HG03045 (cell line): ENCODE measurements around the gene MS4A4E.
"Not testable (repeated sequence)": the region's sequence is repeated elsewhere in the genome, so short reads cannot be mapped to it uniquely, and the experiment has no call there.

Experiments used
- ATAC-seq: cut with Tn5 transposase; IDR thresholded peaks from one replicate; pipeline ENCODE4 v1.9.1; 2021; ENCODE audit warnings: mild to moderate bottlenecking, moderate library complexity; ENCODE audit not compliant: unreplicated experiment

MS4A4E gene

DNA sequence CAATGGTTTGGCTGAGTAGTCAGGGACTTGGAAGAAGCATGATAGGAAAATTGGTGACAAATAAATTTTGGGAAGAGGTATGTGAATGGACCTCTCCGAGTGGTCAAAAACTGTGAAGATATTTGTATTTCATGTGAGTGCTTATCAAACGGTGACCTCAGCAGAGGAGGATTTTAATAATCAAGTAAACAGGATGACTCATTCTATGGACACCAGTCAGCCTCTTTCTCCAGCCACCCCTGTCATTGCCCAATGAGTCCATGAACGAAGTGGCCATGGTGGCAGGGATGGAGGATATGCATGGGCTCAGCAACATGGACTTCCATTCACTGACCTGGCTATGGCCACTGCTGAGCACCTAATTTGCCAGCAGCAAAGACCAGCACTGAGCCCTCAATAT is 21.2 kb downstream of the MS4A4E start:
- ATAC-seq: no peak

GRCh38 chr11:60221181-60221580 is 21.8 kb downstream of the MS4A4E start:
- ATAC-seq: no peak

DNA sequence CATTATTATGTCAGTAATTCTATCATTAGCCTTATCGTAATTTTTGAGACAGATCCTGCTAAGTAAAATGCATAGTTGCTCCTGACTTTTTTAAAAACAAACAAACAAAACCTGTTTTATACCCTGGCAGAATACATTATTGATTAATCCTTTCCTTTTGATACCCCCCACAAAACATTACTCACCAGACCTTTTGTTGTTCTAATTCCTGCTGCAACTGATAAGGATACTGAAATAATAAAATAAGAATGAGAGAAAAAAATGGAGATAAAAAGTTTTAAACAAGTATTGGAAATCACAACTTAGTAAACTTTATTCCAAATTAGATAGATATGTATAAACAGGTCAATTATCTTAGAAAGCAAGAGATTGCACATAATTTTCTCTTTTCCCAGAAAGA is 28.6 kb downstream of the MS4A4E start:
- no peak for ATAC-seq

DNA sequence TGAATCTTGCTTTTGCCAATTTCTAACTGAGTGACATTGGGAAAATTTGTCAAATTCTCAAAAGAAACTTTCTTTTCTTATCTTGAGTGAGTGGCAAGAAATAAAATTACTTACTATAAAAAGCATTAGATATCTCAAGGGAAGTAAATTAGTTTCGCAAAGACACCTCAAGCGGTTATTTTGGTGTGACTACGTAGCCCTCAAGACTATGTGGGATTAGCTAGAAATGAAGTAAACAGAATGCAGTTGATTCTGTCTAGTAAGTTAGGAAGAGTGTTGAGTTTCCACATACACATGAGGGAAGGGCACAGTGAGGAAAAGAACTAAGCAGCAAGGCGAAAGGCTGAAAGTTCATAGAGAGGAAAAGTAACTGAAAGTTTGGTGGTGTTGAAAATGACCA is 31.7 kb downstream of the MS4A4E start:
- no peak for ATAC-seq

DNA sequence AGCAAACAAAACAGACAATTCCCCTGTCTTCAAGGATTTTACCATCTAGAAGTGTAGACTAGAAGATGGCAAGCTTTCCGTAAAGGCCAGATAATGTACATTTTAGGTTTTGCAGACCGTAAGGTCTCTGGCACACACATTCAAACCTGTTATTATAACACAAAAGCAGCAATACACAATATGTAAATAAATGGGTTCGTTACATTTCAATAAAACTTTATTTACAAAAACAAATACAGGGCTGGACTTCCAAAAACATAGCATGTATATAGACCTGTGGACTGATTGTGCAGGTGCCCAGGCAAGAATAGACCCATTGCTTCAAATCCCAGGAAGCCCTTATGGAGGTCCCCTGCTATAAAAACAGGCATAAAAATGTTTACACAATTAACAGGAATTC is 33.0 kb downstream of the MS4A4E start:
- no peak for ATAC-seq

DNA sequence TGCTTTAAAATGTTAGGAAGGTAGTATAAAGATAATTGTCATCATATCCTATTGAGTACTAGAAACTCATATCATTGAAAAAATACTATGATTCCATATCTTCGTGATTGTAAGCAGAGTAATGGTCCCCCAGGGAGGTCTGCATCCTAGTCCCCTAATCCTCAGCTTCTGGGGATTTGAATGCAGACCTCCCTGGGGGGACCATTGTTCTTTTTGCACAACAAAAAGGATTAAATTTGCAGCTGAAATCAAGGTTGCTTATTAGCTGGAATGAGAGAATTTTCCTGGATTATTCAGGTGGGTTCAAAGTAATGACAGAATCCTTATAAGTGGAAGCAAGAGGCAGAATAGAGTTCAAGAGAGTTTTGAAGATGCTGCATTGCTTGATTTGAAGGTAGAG is 34.0 kb downstream of the MS4A4E start:
- no peak for ATAC-seq

DNA sequence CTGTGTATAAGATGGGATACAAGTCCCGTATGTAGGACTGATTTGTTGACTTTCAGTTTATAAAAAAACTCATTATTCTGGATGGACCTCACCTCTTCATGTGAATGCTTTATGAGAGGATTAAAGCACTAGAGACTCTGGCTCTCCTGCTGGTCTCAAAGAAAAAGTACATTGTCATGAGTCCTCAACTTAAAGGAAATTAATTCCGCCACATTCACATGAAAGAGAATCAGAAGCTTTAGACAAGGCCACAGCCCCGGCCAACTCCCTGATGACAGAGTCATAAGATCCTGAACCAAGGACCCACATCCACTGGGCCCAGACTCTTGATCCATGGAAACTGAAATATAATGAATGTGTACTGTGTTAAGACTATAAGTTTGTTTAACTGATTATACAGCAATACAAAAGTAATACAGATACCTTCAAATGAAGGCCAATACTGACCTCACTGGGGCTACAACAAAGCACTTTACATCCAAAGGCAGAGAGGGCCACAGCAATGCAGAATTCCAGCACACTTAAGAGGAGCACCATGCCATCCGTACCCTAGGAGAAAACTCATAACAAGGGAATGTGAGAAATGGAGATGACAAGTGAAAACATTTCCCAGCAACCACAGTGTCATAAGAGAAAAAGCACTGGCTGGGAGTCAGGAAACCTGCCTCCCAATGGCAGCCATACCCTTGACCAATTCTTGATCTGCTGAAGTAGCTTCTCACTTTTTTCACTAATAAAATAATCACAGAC is 34.6 kb downstream of the MS4A4E start:
- ATAC-seq: no peak

- no peak for ATAC-seq
Measured at GRCh38 chr11:60206616-60207015, 36.3 kb downstream of the MS4A4E start.

- ATAC-seq: no peak
Measured at GRCh38 chr11:60204922-60205321, 38.0 kb downstream of the MS4A4E start.

- ATAC-seq: not testable (repeated sequence)
Measured at GRCh38 chr11:60201334-60201733, 41.6 kb downstream of the MS4A4E start.

GRCh38 chr11:60197442-60197841 is 45.5 kb downstream of the MS4A4E start:
- no peak for ATAC-seq

DNA sequence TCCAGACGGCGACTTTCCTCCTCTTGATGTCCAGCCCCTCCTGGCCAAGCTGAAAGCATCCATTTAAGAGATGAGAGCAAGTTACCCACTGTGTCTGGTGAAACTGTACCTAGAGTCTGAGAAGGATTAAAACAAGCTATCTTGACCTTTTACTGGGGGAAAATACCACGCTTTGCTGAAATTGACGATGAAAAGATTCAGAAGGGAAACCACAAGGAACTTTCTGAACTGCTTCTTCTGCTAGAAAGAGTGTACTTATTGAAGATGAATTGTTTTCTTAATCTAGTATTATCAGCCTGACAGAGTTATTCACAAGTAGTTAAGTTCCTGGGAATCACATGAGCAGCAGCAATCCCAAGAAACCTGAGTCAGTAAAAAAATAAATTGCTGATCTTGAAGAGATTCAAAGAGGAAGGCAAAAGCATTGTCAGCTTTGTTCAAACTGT is 47.0 kb downstream of the MS4A4E start:
- no peak for ATAC-seq

DNA sequence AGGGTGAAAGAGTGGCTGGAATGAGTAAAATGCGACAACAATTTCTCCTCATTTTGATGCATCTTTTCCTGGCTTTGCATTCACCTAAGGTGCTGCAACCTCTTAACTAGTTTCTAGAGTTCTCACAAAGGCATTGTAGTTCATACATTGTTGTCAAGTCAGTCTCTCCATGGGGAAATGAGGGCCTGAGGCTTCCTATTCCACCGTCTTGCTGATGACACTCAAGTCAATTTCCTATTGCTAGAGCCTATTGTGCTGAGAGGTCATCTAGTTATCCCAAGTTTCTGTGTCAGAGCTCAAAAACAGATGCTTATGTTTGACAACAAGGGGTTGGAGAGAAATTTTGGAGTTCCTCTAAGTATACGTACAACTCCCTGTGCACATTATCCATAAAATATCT is 48.4 kb downstream of the MS4A4E start:
- no peak for ATAC-seq

DNA sequence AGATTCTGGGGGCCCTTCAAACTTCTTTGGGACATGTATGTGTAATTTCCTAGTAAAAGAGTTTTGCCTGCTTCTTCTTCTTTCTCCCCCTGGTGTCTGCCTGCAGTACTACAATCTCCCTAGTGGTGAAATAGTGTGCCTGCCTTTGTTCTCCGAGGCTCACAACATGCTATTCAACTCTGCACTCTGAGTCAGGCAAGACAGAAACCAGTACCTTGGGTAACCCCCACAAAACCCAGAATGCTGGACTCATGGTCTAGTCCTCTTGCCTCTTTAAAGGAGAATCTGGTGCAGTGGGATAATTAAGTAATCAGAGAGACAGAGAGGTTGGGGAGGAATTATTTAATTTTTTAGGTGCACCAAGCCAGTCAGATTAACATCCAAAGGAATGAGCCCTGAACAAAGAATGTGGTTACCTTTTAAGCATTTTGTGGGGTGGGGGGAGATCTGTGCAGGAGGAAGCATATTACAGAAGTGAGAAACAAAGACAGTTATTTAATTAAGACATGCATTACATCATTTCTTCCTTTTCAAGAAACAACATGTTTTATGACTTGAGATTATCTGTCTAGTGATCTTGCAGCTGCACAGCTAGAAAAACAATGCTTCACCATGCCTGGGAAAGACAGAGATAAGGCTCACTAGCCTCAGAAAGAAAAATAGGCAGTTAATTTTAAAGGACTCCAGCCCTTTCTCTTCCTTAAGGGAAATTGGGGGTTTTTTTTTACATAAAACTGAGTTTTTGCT is 49.1 kb downstream of the MS4A4E start:
- ATAC-seq: no peak

- not testable (repeated sequence) for ATAC-seq
Measured at GRCh38 chr11:60192564-60192963, 50.4 kb downstream of the MS4A4E start.

DNA sequence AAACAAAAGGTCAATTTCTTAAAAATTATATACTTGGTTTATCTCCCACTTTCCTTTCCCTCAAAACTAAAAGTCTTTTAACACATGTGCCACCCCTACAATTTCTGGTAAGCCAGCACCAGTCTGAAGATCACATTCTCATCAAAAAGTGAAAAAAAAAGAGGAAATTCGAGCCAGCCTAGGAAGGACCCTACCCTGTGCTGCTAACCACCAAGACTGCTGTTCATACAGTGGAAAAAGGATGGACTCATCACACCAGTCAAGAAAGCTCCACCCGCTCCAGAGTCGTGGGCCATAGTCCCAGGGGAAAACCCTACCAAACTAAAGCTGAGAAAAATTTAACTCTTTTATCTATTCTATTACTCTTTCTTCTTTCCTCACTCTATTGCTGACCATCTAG is 54.5 kb downstream of the MS4A4E start:
- not testable (repeated sequence) for ATAC-seq

DNA sequence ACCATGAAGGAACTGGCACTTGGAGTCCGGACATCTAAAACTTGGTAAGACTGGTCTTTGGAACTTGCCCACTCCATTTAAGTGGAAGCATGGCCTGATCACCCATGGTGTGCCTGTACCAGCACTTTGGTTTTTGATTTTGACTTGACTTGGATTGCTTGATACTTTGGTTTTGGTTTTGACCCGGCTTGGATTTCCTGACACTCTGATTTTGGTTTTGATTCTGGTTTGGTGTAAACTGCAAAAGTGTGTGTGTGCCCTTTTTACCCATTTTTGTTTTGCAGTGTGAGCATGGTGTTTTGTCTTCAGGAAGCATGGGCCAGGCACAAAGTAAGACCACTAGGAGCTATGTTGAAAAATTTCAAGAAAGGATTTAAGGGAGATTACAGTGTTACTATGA is 56.8 kb downstream of the MS4A4E start:
- ATAC-seq: not testable (repeated sequence)

GRCh38 chr11:60185512-60185827 is 57.5 kb downstream of the MS4A4E start:
- not testable (repeated sequence) for ATAC-seq

GRCh38 chr11:60184824-60185511 is 58.0 kb downstream of the MS4A4E start:
- ATAC-seq: no peak

DNA sequence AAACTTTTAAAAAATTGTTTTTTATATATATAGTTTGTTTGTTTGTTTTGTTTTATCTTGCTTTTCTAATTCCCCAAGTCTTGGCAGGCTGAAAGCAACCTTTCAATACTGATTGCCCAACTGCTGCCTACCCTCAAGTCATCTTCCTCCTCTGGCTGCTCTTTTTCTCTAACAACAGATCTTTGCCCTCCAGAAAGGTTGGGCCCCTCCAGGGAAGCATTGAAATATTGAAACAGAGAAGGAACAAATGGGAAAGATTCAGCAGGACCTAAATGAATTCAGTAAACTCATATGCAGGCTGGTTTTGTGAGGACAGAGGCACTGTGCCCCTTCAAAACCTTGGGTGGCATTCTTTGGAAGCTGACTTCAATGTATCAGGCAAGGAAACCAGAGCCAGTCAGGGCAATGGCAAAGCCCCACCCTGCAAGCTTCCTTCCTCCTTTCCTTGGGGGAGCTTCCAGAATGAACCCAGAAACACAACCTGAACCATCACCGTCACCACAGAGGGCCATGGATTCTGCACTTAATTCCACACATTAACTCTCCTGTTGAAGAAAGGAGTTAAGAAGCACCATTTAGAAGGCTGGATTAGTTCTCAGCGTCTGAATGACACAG is 59.2 kb downstream of the MS4A4E start:
- ATAC-seq: no peak

DNA sequence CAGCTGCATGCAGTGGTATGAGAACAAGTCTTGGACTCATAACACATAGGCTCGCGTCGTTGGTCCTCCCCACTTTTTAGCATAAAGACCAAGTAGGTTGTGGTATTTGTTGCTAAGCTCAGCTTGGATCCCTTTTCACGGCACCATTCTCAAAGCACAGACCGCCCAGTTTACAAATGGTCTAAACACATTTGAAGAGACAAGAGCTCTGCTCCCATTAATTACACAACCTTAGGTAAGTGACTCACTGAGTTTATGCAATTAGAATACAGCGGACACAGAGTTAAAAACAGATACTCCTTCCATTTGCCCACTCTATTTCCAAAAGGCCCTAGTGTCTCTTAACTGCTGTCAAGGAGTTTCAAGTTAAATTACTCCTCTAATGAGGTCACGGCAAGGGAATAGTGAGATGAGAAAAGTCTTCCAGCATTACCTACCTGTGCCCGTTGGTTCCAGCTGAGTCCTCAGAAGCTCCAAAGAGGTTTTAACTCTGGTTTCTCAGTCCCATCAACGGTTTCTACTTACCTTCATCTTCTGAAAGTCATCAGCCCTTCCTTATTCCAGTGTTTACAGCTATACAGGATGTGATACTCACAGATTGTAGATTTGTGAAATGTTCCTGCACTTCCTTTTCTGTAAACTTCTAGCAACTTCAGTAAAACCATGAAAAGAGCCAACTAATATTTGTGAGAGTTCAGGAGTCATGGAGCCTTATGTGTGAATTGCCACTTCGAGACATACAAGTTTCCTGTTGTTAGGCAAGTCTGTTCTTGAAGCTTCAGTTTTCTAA is 60.2 kb downstream of the MS4A4E start, which contains the start of gene MS4A6A:
Gene MS4A6A (minus strand): TSS at position 543 of the 790 bp plus-strand sequence. CDS start 1,356 bp downstream, outside the sequence.
- no peak for ATAC-seq
